ENCODE data around the gene PPP1CC.

PPP1CC gene

DNA sequence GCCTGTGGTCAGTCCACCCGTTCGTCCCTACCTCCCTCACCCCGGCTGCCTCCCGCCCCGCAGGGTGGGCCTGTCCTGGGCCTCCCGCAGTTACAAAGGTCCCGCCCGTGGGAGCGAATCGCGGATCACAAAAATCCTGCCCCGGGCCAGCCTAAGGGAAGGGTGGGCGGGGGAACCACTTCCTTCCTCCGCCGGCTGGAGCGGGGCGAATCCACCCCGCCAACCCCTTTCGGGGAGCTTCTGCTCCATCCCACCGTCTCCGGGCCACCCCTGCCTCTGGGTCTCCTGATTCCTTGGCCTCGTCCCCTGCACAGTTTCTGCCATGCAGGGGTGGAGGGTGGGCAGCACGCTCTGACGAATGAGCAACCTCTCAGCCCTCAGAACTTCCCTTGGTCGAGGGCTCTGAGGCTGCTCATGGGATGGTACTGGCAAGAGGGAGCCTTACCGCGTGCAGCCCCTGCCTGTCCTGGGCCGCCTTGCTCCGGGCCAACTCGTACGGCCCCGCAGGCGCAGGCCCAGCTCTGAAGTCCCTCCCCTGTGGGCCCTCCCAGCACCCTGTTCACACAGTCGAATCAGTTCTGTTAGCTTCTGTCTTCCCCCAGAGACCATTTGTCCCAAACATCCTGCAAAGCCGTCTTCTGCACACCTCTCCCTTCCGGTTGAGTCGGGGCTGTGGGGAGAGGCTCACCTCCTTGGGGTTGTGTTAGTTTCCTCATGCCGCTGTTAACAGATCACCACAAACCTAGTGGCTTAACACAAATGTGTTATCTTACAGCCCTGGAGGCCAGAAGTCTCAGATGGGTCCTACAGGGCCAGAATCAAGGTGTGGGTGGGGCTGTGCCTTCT is 53.2 kb downstream of the PPP1CC start:
- DNase-seq (ENCODE audit: low read depth in 3 of 3, low spot score in 1 of 3): peak in 1 of 3 donors; percentile 13

- peak in 1 of 3 donors; percentile 5 for DNase-seq (ENCODE audit: low read depth in 3 of 3, low spot score in 1 of 3)
Measured at GRCh38 chr12:110688446-110689280, 54.0 kb downstream of the PPP1CC start, which contains the start of gene HVCN1. TSS of gene HVCN1 (minus strand) at chr12:110689115. CDS start at chr12:110683245, 5,870 bp downstream.

DNA sequence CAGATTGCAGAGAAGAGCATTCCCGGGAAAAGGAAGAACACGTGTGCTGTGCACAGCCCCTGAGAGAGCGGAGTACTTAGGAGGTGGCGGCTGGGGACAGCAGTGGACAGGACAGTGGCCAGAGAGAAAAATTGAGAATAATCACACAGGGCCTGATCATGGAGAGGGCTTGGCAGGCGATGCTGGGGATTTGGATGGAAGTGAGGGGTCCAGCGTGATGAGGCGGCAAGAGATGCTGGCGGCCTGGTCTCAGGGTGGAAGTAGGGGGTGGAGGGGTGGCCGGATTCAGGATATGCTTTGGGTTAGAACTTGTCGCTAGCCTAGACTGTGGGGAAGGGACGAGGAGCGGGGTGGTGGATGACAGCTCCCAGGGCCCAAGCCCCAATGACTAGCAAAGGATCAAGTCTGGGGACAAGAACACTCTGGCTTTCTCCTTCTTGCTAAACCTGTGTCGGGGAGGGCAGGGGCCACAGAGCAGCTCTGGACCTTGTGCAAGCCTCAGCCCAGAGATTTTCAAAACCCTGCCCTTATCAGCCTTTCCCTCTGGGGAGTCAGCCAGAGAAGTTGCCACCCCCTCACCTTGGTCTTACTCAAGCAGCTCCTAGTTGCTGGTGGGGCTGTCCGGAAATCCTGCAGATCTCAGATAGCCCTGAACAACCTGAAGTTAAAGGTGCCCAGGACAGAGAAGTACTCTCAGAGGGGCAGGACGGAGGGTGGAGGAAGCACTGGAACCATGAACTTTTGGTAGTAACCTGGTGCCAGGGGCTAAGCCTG is 55.1 kb downstream of the PPP1CC start:
- DNase-seq (ENCODE audit: low read depth in 3 of 3, low spot score in 1 of 3): no peak

- no peak for DNase-seq (ENCODE audit: low read depth in 3 of 3, low spot score in 1 of 3)
Measured at GRCh38 chr12:110686294-110686903, 56.3 kb downstream of the PPP1CC start.

GRCh38 chr12:110684312-110684836 is 58.3 kb downstream of the PPP1CC start:
- DNase-seq (ENCODE audit: low read depth in 3 of 3, low spot score in 1 of 3): no peak

DNA sequence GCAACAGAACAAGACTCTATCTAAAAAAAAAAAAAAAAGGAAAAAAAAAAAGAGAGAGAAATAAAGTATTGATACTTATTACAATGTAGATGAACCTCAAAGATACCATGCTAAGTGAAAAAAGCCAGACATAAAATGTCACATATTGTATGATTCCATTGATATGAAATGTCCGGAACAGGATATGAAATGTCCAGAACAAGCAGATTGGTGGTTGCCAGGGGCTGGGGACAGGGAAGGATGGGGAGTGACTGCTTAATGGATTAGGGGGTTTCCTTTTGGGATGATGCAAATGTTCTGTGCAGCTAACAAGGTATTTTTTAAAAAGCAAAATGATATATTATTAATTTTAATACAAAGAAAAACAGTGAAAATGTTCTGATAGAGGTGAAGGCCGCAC is 58.8 kb downstream of the PPP1CC start:
- no peak for DNase-seq (ENCODE audit: low read depth in 3 of 3, low spot score in 1 of 3)

DNA sequence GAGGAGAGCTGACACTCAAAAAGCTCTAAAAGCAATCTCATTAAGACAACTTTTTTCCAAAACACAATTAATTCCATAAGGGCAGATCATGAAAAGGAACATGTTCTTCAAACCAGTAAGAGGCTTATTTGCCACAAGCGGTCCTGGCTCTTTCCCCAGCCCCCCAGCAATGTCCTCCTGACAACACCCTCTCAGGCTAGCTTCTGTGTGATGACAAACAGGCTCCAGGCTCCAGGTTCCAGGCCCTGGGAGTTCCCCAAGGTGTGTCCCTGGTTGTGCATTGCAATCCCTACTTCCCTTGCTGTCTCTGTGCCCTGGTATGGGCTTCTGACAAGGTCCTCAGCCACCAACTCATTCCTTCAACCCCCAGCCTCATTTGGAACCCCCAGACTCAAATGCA is 62.7 kb downstream of the PPP1CC start:
- DNase-seq (ENCODE audit: low read depth in 3 of 3, low spot score in 1 of 3): no peak

- no peak for DNase-seq (ENCODE audit: low read depth in 3 of 3, low spot score in 1 of 3)
Measured at GRCh38 chr12:110679201-110679600, 63.5 kb downstream of the PPP1CC start.

GRCh38 chr12:110677982-110678381 is 64.7 kb downstream of the PPP1CC start:
- DNase-seq (ENCODE audit: low read depth in 3 of 3, low spot score in 1 of 3): no peak

GRCh38 chr12:110677206-110677911 is 65.3 kb downstream of the PPP1CC start:
- DNase-seq (ENCODE audit: low read depth in 3 of 3, low spot score in 1 of 3): no peak

DNA sequence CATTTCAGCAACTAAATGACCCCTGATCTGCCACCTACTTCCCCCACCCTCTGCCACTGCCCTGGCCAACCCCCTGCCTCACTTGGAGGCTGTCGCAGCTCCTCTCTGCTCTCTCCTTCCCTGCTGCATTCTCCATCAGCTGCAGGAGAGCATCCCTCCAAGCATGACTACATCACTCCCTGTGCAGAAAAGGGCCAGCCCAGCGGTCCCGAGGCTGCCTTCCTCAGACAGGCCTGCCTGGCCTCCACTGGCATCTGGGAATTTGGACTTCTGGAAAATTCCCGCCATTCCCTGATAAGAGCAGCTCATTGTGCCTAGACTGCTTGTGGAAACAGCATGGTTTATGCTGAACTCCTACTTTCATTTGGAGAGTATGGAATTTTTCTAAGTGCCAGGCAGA is 66.5 kb downstream of the PPP1CC start:
- no peak for DNase-seq (ENCODE audit: low read depth in 3 of 3, low spot score in 1 of 3)

GRCh38 chr12:110670161-110670701 is 72.5 kb downstream of the PPP1CC start:
- DNase-seq (ENCODE audit: low read depth in 3 of 3, low spot score in 1 of 3): no peak
